Stimulated activated CD4-positive, alpha-beta T cell treated with anti-CD3 and anti-CD28 coated beads, Interleukin-1b, Interleukin-23, amount 100 ng/mL, for 24 hours (primary cell): Measurements from ENCODE around the gene DPYD.

Experiments used
- DNase-seq, 4 experiments: peaks; one replicate each; pipeline ENCODE4 v3.0.0-alpha.2; 2020; ENCODE audit warnings: low read depth in 4 of 4, low spot score in 1 of 4

DPYD gene

DNA sequence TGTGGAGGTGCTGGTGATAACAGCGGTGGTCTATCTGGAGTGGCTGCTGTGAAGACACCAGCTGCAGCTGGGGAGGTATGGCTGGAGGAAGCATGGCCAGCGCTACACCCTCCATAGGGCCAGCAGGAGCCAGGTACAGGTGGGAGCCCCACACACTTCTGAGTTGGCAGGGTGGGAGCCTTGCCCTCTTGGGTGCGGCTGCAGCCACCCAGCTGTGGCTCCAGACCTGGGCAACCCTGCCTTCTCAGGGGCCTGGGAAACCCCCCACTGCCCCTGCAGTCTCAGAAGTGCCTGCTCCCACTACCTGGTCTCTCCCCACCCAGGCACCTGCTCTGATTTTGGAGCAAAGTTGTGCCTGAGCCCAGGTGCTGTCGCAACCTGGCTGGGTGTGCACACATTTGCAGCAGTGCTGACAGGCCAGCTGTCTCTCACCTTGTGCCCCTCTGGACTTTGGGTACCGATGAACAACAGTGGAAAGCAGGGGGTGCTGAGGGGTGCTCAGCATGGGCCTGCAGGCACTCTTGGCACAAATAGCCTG lies 76.2 kb downstream of the DPYD start:
- no peak for DNase-seq

DNA sequence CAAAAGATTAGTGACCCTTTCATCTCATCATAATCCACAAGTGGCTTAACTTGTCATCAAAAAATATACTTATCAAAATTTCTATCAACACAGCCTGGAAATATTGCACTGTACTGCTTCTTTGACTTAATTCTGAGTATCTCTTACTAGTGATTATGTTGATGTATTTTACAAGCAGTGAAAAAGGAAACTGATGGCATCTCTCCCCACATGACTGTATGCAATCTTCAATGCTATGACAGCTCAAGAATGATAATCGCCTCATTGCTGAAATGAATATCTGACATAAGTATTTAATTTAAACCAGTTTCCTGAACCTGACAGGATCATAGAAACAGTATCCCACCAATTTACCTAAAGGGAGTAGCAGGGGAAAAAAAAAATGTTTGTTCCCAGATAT lies 79.5 kb downstream of the DPYD start:
- DNase-seq: no peak

GRCh38 chr1:97837161-97837560 lies 83.7 kb downstream of the DPYD start:
- no peak for DNase-seq

GRCh38 chr1:97834899-97835298 lies 85.9 kb downstream of the DPYD start:
- DNase-seq: no peak

- DNase-seq: no peak
Observed at GRCh38 chr1:97833881-97834280, 87.0 kb downstream of the DPYD start.

GRCh38 chr1:97832481-97832880 lies 88.4 kb downstream of the DPYD start:
- DNase-seq: no peak

GRCh38 chr1:97827887-97828286 lies 92.9 kb downstream of the DPYD start:
- no peak for DNase-seq

GRCh38 chr1:97826820-97827219 lies 94.0 kb downstream of the DPYD start:
- no peak for DNase-seq

GRCh38 chr1:97824624-97825023 lies 96.2 kb downstream of the DPYD start:
- DNase-seq: no peak

- no peak for DNase-seq
Observed at GRCh38 chr1:97824200-97824599, 96.6 kb downstream of the DPYD start.

GRCh38 chr1:97820470-97821188 lies 100.2 kb downstream of the DPYD start:
- no peak for DNase-seq

GRCh38 chr1:97816927-97817326 lies 103.9 kb downstream of the DPYD start:
- DNase-seq: no peak

DNA sequence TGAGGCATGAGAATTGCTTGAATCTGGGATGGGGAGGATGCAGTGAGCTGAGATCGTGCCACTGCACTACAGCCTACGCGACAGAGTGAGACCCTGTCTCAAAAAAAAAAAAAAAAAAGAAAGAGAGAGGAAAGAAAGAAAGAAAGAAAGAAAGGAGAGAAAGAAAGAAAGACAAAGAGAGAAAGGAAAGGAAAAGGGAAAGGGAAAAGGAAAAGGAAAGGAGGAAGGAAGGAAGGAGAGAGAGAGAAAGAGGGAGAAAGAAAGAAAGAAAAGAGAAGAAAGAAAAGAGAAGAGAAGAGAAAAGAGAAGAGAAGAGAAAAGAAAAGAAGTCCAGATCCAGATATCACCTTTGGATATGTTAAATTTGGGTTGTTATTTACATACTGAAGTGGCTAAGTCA lies 106.0 kb downstream of the DPYD start:
- DNase-seq: no peak

GRCh38 chr1:97814121-97814520 lies 106.7 kb downstream of the DPYD start:
- DNase-seq: no peak

GRCh38 chr1:97812076-97812475 lies 108.8 kb downstream of the DPYD start:
- DNase-seq: no peak

DNA sequence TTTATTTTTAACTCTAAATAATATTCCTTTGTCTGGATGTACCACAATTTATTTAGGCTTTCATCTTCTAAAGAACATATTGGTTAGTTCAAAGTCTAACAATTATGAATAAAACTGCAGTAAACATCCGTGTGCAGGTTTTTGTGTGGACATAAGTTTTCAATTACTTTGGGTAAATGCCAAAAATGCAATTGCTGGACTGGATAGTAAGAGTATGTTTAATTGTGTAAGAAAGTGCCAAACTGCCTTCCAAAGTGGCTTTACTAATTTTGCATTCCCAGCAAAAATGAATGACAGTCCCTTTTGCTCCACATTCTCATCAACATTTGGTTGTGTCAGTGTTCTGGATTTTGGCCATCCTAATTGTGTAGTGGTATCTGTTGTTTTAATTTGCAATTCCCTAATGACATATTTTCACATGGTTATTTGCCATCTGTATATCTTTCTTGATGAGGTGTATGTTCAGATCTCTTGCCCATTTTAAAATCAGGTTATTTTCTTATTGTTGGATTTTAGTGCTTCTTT lies 113.8 kb downstream of the DPYD start:
- no peak for DNase-seq

GRCh38 chr1:97806326-97806725 lies 114.5 kb downstream of the DPYD start:
- DNase-seq: no peak

- DNase-seq: no peak
Observed at GRCh38 chr1:97805093-97805492, 115.7 kb downstream of the DPYD start.

GRCh38 chr1:97803026-97803425 lies 117.8 kb downstream of the DPYD start:
- no peak for DNase-seq

DNA sequence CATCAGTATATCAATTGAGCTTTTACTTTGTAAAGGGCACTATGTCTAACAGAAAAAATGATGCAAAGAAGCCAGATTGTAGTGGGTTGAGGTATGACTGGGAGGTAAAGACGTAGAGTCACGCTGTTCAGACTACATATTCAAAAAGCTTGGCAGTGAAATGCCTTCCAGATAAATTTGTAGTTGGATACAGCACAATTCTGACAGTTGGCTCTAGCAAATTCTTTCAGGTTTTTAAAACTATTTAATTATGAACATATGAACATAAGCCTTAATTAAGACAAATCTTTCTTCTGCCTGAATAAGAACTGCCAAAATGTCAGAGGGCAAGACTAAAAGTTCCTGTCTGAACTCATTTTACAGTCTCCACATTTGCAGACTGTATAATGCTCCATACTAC lies 118.8 kb downstream of the DPYD start:
- no peak for DNase-seq

DNA sequence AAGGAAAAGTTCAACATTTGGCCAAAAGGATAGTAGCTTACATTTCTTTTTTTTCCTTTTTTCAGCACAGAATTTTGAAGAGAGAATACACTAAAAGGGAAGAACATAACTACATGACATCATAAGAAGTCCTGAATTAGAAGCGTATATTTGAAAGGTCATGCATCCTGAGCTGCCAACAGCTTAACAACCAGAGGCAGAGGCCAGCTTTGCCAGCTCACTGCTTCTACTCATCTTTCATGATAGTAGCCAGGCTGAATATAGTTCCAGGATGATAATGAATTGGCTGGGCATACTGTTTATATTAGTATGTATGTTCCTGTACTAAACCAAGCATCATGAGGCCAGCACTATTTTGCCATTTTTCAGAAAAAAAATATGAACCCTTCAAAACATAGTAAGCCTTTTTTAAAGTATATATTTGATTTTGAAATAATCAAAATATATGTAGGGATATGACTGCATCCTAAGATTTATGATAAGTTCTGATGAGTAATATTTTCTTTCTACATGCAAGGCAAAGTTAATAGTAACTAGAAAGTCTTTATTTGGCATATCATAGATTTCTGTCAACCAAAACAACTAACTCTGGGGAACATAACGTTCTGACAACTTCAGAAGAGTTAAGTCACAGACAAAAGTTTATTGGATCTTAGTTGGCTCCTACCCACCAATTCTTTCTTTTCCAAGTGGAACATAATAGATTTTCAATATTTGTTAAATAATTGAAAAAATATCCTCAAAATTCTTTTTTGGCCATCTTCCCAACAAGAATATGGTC lies 123.2 kb downstream of the DPYD start:
- DNase-seq: no peak

- DNase-seq: no peak
Observed at GRCh38 chr1:97796711-97797110, 124.1 kb downstream of the DPYD start.
